GM18517 (cell line): ENCODE data around the gene SLC9A8.

Experiments
- ATAC-seq: cut with Tn5 transposase; IDR thresholded peaks from one replicate; pipeline ENCODE4 v1.9.1; 2021; ENCODE audit warnings: mild to moderate bottlenecking, moderate library complexity; ENCODE audit not compliant: unreplicated experiment

SLC9A8 gene

DNA sequence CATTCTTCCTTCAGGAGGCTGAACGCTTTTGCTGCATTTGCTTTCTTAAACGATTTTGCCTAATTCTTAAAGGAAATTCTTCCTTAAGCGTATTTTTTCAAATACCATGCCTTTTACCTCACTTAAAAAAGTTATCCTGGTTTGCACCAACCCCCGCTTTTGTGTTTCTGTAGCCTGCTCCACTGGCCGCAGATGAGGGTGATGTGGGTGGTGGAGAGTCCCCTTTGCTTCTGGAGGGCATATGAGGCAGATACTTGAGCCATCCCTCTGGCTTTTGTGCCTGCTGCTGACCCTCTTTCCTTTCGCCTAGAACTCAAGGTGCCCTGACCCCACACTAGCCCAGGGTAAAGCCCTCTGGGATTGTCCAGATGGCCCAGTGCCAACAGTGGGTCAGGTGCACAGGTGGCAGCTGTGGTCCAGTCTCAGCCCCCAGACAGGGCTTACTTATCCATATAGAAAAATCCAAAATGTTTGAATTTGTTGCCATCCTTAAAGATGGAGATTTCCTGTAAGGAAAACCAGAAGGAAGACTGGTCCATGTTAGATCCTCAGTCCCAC, 58.8 kb downstream of the SLC9A8 start:
- no peak for ATAC-seq

DNA sequence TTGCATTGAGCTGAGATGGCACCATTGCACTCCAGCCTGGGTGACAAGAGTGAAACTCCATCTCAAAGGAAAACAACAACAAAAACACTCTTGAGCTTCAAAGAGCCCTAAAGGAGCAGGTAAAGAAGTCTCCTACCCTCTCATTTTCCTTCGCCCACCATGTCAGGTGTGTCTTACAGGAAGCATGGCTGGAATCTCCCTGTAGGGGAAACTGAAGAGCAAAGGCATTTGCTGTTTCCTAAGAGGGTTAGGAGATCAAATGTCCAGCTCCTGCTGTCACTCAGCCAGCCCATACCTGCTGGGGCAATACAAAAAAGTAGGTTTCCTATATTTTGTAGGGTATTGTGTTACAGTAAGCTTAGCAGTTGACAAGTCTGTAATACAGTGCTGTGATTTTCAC, 59.4 kb downstream of the SLC9A8 start:
- no peak for ATAC-seq

DNA sequence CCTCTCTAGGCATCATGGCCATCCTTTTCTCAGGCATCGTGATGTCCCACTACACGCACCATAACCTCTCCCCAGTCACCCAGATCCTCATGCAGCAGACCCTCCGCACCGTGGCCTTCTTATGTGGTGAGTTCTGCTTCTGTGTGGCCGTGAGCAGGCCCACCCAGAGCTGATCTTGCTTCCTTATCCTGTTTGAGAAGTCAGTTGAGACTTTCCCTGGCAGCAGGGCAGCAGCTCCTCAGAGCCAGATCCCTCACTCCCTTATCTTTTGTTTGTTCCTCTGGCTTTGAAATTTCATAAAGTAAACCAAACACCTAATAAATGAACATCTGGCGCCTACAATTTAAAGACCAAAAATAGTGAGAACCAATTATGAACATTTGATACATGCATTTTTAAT, 62.1 kb downstream of the SLC9A8 start:
- no peak for ATAC-seq

DNA sequence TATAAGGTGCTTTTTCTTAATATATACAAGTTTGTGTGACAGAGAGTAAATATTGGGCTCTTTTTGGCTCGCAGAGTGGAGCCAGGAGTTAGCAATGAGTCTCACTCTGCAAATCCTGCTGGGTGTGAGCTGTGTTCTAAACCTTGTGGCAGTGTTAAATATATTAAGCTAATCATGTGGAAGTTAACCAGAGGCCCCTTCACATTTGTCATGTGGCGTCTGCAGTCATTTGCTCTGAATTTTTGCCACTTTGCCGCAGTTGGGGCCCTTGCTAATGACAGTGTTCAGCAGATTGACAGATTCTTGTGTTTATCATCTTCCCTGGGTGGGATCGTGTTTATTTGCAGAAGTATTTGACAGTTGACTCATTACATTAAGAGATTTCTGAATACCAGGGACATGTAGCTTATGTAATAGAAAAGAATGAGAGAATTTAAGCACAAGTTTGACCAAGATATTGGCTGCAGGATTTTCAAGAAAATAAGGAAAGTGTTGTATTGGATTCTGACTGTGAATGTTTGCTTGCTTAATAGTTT, 64.8 kb downstream of the SLC9A8 start:
- ATAC-seq, result no peak

DNA sequence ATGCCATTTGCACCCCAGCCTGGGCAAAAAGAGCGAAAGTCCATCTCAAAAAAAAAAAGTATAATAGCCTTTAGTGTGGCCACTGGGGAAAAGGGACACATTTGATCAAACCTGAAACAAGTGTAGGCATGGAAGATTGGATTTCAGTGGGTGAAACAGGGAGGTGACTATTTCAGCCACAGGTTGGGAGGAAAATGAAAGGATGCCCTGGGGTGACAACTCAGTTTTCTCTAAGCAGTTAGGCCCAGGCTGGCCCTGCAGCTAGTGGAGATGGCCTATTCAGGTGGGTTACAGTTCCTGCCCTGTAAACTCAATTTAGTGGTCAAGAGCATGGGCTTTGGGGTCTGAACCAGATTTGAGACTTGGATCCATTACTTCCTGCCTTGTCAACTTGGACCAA, 66.3 kb downstream of the SLC9A8 start:
- ATAC-seq, result no peak

DNA sequence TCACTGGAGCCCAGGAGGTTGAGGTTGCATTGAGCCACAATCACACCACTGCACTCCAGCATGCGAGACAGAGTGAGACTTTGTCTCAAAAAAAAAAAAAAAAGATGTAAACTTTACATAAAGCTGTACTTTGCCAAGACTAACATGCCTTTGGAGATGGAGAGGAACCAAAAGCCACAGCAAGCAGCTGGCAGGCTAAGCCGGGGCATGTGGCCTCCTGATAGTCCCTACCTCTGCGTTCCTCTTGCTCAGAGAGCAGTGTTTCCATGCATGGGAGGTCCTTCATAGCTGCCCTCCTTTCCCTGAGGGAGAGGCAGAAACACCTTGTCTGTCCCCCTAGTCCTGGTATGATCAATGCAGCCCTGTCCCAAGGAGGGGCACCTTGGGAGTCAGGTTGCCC, 67.5 kb downstream of the SLC9A8 start:
- ATAC-seq, result no peak

DNA sequence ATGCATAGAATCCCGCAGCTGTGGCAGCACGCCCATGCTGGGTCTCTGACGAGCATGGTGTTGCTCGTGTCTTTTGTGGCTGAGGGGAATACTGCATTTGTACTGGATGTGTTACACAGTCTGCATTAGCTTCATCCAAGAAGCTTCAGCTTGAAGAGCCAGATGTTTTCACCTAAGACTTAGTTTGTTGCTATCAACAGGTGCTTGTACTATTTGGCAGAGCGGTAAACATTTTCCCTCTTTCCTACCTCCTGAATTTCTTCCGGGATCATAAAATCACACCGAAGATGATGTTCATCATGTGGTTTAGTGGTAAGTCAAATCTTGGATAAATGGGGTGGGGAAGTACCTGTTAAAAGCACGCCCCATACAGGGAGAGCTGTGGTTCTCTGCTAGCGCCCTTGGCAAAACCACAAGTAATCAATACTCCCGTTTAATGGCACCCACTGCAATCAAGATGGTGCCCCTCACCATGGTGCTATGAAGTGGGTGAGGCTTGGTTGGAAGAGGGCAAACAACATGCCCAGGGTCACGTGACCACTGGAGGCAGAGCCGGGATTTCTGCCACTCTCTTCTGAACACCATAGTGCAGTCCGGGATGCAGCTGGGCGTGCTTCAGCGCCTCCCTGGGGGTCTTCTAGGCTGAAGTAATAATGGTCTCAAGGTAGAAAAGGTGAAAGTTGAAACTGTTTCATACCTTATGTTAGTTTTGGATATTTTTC, 68.3 kb downstream of the SLC9A8 start:
- no peak for ATAC-seq

DNA sequence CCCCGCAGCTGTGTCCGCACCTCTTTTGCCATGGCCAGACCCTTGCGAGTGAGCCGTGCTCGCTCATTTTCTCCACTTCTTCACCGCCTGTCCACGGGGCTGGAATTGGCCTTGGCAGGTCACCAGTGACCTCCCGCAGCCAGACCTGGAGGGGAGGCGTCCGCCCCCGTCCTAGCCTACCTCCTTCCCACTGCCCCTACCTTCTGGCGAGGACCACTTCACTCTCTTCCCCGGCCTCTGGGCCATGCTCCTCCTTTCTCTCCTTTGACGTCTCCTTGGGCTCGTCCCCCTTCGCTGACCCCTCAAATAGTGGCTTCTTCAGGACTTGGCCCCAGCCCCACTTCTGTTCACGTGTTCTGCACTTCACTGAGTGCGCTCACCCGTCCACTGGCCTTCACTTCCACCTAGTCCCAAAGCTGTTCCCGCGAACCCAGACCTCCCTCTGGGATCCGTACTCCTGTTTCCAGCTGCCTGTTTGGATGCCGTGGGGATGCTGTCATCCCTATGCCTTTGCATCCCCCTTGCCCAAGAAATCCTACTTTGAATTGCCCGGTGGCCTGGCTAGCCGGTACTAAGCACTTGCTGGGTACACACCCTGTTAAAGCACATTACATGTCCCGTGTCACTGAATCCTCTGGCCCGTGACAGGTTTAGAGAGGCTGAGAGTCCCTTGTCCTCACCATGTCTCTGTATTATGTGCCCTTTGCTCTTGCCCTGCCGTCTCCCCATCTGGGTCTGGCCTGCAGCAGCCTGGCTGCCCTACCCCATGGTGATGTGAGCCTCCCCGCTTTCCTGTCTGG, 69.7 kb downstream of the SLC9A8 start:
- ATAC-seq, result no peak

DNA sequence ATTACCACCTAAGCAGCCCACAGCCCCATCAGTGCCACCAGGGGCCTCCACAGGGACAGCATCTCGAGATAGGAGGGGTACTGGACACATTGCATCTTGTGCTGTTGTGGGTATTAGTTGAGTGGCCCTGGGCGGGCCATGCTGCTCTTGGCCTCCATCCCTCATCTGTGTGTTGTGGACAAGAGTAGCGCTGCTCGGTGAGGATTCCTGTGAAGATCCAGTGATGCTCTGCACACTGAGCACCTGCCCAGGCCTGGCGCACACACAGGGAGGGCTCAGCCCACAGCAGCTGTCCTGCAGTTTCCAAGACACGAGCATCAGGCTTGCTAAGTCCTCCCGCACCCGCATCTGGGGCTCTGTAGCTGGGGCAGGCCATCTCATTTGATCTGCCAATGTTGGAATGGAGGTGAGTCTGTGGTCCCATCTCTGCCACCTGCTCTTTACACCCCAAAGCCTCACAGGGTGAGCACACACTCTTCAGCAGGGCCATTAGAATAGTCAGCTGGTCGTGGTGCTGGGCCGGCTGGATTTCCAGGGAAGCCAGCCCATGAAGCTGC, 70.7 kb downstream of the SLC9A8 start:
- no peak for ATAC-seq

DNA sequence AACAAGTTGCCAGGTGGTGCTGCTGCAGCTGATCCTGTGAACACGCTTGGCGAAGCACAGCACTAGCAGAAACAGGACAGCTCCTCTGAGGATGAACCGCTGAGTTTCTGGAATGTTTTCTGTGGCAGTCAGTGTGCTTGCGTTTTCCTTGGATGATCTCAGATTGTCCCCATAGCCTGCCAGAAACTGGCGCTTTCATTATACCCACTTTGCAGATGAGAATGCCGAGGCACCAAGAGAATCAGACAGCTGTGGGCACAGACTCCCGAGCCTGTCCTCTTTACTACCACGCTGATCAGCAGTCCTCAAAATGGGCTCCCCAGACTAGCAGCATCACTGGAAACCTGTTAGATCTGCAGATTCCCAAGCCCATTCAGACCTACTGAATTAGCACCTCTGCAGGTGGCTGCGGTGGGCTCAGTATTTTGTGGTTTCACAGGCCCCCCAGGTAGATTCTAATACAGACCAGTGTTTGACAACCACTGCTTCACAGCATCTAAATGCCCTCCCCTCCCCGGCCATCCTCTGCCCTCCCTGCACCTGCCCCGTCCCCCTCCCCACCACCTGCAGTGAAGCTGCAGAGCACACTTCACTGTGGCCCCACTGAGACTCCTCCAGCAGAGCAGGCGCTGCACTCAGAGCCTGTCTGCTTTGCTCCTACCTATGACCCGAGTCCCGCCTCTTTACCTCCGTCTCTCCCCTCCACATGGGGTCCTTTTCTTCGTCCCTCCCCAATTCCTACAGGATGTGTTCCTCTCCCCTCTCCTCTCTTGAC, 73.1 kb downstream of the SLC9A8 start:
- ATAC-seq, result no peak

DNA sequence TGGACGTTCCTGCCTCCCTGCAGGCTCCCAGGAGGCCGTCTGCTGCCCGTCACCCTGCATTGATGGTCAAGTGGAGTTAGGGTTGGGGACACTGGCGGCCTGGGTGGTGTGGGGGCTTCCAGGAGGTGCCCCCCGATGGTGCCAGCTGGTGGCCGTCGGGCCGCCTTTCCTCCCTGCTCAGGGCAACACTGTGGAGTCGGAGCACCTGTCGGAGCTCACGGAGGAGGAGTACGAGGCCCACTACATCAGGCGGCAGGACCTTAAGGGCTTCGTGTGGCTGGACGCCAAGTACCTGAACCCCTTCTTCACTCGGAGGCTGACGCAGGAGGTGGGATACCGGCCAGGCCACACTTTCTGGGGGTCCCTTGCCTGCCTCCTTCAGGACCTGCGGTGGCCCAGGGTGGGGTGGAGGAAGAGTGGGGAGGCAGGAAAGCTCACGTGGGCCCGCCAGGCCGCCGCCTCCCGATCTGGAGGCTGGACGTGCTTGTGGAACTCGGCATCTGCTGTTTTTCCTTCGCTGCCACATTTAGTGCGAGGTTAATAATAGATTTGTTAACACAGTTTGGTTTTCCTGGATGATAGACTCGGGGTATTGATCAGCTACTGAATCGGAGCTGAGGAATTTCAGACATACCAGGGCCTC, 74.1 kb downstream of the SLC9A8 start:
- no peak for ATAC-seq

DNA sequence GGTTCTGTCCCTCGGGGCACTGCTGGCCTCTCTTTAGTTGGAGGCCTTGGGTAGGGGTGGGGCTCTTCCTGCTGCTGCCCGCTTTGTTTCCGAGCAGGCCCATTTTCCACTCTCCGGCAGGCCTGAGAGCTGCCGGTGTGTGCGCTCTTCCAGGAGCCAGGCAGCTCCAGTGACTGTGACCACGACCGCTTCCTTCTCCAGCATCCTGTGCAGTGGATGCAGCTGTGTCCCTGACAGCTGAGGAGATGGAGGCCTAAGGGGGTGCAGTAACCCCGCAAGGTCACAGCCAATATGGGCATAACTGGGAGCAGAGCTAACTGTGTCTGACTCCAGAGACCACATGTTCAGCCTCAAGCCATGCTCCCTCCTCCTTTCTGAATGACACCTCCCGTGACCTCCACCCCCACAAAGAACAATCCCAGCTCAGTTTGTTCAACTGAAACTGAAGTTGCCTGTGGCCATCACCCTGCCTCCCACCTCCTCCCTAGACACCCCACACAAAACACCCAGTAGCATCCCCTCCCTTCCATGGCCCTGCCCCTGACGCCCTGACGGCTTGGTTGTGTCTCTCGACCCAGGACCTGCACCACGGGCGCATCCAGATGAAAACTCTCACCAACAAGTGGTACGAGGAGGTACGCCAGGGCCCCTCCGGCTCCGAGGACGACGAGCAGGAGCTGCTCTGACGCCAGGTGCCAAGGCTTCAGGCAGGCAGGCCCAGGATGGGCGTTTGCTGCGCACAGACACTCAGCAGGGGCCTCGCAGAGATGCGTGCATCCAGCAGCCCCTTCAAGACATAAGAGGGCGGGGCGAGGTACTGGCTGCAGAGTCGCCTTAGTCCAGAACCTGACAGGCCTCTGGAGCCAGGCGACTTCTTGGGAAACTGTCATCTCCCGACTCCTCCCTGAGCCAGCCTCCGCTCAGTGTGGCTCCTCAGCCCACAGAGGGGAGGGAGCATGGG, 74.9 kb downstream of the SLC9A8 start:
- no peak for ATAC-seq

DNA sequence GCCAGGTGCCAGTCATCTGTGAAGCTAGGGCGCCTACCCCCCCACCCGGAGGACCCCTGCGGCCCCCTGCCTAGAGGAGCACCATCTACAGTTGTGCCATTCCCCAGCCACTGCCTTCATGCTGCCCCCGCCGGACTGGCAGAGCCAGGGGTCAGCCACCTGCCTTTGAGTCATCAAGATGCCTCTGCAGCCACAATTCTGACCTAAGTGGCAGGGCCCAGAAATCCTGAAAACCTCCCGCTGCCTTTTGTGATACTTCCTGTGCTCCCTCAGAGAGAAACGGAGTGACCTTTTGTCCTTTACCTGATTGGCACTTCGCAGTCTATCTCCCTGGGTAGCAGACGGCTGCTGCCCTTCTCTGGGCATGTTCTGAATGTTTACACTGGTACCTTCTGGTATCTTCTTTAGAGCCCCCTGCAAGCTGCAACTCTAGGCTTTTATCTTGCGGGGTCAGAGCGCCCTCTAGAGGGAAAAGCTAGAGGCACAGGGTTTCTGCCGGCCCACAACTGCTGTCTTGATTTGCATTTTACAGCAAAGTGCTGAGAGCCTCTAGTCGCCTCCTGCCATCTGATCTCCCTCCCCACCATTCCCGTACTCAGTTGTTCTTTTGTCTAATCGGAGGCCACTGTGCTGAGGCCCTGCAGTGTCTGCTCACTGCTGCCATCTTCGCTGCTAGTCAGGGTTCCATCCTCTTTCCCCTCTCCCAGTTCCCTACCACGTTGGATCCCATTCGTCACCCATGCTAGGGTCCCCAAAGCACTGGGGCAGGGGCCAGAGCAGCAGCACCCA, 75.8 kb downstream of the SLC9A8 start:
- no peak for ATAC-seq

DNA sequence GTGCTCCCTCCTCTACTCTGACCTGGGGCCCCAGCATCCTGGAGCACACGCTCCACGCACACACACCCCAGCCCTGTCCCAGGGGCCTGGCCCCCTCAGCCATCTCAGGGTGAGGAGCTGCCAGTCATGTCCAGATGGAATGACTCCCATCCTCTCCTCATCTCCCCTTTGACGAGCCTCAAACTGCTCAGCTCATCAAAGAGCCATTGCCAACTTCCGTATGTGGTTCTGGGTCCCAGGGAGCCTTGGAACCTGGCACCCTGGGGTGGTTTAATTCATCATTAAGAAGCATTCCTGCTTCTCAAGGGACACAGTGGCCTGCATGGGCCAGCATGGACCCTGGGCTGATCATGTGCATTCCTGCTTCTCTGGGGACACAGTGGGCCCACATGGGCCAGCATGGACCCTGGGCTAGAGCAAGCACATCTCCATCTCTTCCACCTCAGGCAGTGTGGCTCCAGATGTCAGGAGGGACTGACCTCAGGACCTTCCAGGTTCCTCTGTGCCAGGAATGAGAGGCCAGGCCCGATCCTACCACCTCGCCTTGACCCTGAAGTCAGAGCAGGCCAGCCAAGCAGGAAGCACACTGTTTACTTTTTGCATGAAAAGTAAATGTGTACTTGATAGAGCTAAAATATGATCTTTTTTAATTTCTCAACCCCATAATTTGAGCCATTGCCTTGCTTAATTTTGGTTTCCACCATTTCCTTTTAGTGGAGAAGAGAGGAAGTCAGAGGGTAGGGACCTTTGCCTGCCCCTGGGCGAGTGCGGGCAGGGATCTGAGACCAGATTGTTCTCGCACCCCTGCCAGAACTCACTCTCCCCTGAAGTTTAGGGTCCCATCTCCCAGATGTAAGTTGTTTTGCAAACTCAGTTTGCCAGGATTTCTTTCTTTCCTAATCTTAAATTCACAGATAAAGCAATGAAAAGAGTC, 76.6 kb downstream of the SLC9A8 start:
- ATAC-seq, result no peak

DNA sequence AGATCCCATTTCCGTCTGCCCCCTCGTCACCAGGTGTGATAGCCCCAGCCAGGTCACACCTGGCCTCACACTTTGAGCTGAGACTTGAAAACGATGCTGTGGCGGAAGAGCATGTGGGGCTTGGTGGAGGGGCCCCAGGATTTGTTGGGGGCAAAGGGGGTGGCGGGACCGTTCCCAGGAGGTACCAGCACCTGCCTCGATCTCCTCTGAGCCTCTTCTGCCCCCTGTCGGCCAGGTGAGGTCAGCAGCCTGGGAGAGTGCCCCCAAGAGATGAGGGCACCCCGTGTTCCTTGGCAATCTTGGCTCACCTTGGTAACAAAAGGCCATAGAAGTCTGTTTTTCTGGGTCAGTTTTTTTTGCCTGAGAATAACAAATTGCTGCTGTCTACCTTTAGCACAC, 77.3 kb downstream of the SLC9A8 start:
- ATAC-seq, result no peak

DNA sequence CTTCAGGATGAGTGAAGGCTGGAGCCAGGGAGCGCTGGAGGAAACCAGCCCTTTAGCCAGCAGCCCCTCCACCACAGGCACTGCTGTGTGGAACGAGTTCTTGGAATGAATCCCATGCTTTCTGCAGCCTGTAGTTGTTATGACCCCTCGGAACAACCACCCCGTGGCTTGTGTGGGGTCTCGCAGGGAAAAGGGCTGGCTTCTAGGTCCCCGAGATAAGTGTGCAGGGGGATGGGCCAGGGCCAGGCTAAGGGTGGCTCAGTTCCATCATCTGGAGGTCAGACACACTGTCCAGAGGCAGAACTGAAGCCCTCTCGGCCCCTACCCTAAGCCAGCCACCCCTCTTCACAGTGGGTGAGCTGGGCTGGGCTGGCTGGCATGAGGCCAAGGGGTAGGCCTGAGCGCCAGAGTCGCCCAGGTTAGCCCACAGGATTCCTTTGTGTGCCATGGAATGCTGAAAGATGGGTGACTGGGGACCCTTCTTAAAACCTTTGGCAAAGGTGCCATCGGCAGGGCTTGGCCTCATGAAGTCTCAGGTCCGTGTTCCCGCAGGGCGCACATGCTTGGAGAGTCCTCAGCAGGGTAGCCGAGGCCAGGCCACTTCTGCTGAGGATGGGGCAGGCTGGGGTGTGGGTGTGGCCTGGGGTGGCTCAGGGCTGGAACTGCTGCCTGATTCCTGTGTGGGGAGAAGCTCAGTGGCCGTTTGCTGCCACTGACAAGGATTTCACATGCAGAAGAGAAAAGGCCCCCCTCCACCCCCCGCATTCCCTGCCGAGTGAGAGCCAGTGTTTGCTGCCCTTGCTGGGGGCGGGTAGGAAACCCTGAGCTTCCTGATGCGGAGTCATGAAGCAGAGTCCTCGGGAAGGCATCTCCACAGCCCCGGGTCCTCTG, 78.1 kb downstream of the SLC9A8 start:
- no peak for ATAC-seq
